GM06990 (cell line): ENCODE data around the gene NKX2-3.

Source experiments
- DNase-seq: peaks from one replicate; pipeline ENCODE4 v3.0.0-alpha.2; 2011; ENCODE audit not compliant: insufficient read length; ENCODE audit errors: extremely low read depth
- H3K27me3 ChIP-seq: replicated peaks from 2 replicates; pipeline ENCODE4 v1.6.0; 2011; ENCODE audit warnings: low read length; ENCODE audit not compliant: control insufficient read depth, insufficient read depth
- H3K36me3 ChIP-seq: 2 replicates; pipeline ENCODE4 v1.5.1; 2011; ENCODE audit warnings: low read length; ENCODE audit not compliant: control insufficient read depth, insufficient read depth
- H3K4me3 ChIP-seq: replicated peaks from 2 replicates; pipeline ENCODE4 v1.5.1; 2011; ENCODE audit warnings: low read depth, mild to moderate bottlenecking, control low read depth, low read length
- TF ChIP-seq, protein P1 (sequence below): IDR thresholded peaks from 2 replicates; pipeline ENCODE4 v1.5.1; 2011; ENCODE audit warnings: low read length, control low read depth, mild to moderate bottlenecking, inconsistent platforms; ENCODE audit not compliant: insufficient read depth, poor library complexity, severe bottlenecking

The NKX2-3 gene

DNA sequence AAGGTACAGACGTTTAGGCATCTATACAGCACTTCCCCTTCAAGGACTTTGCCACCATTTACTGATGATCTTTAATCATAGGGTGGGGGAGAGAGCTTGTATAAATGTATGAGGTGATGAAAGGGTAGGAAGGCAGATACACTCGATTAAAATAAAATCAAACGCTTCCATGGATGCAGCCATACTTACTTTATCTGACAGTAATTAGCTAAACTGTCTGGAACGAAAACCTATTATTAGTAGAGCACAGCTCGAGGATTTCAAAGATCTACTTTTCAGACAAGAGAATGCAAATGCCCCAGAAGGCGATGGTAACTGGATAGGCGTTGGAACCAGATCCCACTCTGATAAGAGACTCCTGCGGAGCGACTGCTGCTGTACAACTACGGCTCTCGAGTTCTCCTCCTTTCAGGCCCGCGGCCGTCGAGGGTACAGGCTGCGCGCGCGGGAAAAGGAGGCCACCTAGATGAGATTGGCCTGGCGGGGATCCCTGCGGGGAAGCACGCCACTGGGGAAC lies 3.1 kb upstream of the NKX2-3 start:
- Histone ChIP-seq H3K36me3 (no peaks in the 10 kb centered on the region), H3K4me3 (no peak overlapping the region), H3K27me3 (peaks cover 12% of the 10 kb centered on the region)
- DNase-seq = no peak
- TF ChIP-seq, protein P1, sequence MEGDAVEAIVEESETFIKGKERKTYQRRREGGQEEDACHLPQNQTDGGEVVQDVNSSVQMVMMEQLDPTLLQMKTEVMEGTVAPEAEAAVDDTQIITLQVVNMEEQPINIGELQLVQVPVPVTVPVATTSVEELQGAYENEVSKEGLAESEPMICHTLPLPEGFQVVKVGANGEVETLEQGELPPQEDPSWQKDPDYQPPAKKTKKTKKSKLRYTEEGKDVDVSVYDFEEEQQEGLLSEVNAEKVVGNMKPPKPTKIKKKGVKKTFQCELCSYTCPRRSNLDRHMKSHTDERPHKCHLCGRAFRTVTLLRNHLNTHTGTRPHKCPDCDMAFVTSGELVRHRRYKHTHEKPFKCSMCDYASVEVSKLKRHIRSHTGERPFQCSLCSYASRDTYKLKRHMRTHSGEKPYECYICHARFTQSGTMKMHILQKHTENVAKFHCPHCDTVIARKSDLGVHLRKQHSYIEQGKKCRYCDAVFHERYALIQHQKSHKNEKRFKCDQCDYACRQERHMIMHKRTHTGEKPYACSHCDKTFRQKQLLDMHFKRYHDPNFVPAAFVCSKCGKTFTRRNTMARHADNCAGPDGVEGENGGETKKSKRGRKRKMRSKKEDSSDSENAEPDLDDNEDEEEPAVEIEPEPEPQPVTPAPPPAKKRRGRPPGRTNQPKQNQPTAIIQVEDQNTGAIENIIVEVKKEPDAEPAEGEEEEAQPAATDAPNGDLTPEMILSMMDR = no peak

DNA sequence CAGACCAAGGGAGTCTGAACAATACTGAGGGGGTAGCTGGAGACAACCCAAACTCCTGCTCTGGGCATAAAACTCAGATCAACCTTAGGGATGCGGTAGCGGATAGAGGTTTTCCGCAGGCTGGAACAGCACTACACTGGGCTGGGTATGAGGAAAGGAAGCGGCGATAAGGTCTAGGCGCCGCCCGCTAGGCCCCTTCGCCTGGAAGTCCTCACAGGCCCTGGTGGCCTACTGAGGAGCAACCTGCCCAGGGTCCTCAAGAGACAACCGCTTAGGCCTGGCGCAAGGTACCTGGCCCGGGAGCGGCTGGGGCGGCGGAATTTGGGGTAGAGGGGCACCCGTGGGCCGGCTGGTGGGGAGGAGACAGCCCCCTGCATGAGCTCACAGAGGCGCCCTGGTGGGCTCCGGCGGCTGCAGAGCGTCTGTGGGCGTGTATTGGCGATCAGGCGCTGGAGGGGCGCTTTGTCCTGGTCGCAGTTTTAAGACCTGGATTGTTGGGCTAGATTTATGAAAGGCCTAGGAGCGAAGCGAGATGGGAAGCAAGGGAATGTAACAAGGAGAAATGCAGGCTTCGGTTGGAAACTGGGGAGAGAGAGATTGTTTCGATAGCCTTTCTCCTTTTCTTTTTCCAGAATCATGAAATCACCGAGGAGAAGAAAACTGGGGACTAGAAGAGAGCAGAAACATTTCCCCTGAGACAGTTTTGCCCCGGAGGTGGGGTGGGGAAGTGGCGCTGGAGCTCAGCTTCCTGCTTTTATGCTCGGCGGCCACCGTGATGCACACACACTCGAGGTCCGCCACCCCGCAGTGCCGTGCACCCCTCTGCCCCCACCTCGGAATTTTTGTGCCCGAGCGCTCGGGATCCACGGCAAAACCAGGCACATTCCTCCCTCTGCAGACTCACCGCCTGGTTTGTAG lies 2.4 kb upstream of the NKX2-3 start:
- Histone ChIP-seq H3K27me3 (peaks cover 13% of the 10 kb centered on the region), H3K4me3 (no peak overlapping the region), H3K36me3 (no peaks in the 10 kb centered on the region)
- DNase-seq = no peak
- TF ChIP-seq, protein P1 = no peak

DNA sequence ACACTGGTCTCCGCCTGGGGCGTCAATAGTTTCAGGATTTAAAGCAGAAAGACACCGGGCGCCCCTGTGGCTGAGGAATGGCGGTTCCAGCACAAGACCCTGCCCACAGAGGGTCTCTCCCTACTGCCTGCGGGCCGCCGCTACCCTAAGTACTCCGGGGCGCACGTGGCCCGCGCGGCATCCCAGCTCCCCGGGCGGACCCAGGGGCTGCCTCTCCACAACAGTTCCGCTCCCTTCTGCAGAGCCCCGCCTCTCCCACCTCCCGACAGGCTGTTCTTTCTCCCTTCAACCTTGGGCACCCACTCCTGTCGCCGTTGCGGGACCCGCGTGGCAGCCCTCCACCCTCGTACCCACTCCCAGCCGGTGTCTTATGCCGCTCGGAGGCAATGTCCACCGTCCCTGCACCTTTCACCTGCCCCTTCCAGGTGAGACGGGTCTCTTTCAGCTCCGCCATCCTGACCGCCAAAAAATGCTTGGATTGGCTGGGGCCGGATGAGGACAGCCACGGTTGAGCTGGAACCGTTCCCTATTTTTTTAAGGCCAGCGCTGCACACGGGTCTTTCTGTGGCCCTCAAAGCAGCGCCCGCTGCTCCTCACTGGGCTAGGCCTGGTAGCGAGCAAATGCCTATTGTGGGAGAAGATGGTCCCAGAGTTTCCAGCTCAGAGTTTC lies 1.6 kb upstream of the NKX2-3 start:
- TF ChIP-seq, protein P1 = no peak
- DNase-seq = no peak
- Histone ChIP-seq H3K4me3 (no peak overlapping the region), H3K27me3 (peaks cover 13% of the 10 kb centered on the region), H3K36me3 (no peaks in the 10 kb centered on the region)

DNA sequence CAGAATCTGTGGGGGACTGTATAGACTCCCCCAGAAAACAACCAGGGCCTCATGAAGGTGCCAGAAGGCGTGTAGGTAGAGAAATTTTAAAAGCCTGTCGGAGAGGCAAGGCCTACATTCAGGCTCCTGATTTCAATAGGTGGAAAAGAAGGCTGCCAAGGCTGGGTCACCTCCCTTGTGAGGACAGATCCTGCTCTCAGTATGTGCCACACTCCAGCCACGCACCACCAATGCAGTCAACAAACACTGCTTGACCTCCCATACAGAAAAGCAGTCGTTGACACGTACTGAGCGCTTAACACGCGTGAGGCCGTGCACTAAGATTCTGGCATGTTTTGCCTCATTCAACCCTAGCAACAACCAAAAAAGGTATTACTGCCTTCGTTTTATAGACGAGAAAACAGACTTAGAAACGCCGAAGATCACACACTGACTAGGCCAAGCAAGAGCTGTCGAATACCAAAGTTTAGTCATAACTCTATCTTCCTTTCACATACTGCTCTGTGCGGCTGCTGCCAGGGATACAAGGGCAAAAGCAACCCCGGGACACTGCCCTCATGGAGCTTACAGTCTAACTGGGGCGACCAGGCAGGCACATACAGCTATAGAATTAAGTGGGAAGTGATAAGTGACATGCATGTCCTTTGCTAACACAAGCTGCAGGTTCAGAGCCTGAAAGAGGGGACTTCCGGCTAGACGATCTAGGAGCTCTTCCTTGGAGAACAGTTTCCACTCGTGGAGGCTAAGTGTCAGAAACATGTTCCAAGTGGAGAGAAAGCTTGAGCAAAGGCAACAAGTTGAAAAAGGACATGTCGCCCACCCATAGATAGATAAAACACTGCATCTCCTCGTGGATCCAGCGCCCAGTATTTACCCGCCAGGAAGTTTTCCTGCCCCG lies 797 bp upstream of the NKX2-3 start:
- Histone ChIP-seq H3K27me3 (peaks cover 13% of the 10 kb centered on the region), H3K4me3 (no peak overlapping the region), H3K36me3 (no peaks in the 10 kb centered on the region)
- no peak for DNase-seq
- TF ChIP-seq, protein P1 = no peak
